Retina (tissue), 1 donor: Measurements from ENCODE around the gene BAHCC1.

ENCODE experiments used
- DNase-seq: peaks from one replicate; pipeline ENCODE4 v3.0.0-alpha.2; 2016

Gene BAHCC1

DNA sequence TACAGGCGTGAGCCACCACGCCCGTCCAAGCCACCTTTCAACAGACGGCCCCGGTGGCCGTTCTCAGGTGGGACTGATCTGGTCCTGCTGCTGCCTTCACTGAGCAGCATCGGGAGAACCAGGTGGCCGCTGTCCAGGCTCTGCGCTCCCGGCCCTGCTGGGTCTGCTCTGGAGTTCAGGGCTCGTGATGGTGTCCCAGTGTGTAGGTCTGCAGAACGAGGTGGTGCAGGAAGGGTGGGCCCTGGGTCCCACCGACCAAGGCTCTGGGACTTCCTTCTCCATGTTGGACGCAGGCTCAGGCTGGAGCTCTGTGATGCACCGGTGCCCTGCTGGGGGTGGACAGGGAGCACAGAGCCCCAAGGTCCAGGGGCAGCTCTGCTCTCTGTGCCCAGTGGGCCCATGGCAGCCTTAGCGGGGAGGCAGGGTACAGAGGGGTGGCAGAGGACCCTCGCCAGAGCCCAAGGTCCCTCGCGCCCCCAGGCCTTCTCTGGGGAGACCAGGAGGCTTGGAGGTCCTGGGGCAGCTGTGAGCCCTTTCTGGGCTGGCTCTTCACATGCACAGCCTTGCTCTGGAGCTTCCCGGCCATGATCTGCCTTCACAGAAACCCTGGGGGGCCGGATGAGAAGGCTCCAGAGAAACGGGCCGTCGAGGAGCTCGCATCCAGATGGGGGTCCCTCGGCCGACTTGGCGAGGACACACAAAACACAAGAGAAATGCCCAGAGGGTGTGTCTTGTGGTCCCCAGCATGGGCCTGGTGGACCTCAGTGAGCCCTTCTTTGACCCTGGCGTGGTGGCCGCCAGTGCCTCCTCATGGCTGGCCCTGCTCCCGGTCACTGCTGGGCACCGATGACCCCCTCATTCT is 26.9 kb upstream of the BAHCC1 start:
- no peak for DNase-seq

DNA sequence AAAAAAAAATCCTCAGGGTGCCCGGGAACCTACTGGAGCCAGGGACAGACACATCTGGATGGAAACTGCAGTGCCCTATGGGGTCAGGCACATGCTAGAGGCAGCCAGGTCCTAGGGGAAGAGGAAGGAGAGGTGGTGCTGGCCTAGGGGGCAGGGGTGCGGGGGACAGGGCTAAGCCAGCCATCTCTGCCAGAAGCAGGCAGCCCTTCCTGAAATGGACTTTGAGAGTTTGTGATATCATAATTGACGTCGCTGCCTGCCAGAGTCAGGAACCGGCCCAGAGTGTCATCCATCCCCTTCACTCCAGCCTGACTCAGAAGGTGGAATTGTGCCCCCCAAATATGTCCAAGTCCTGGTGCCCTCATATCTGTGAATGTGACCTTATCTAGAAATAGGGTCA is 25.0 kb upstream of the BAHCC1 start:
- no peak for DNase-seq

DNA sequence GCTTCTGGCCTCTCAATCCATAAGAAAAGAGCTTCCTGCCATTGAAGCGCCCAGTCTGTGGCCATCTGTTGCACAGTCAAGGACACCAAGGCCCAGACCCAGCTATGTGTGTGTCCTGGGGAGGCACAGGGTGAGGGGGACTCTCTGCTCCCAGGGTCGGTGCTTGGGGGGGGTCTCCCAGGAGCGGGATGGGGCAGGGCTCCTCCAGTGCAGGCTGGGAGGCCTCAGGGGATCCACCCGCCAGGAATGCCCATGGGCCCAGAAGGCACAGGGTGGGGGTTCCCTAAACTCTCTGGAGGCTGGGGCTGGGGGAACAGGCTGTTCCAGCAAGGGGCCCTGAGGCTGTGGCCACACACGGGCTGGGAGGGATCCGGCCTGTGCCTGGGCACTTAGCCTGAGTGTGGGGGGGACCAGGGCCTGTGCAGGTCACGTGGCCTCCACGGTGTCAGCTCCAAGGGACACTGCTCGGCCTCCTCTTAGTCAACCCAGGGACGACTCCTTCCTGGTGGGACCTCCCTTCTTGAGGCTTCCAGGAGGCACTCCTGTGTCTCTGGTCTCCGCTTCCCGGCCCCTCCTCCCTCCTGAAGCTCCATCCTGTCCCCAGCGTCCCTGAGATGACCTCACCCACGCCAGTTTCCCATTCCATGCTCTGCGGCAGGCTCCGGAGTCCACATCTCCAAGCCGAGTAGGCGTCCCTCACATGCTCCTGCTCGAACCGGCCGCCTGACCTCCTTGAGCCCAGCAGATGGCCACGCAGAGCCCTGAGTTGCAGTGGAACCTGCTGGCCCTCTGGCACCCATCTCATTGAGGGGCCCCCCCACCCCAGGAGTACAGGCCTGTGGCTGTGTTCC is 23.1 kb upstream of the BAHCC1 start:
- DNase-seq: peak; percentile 61

DNA sequence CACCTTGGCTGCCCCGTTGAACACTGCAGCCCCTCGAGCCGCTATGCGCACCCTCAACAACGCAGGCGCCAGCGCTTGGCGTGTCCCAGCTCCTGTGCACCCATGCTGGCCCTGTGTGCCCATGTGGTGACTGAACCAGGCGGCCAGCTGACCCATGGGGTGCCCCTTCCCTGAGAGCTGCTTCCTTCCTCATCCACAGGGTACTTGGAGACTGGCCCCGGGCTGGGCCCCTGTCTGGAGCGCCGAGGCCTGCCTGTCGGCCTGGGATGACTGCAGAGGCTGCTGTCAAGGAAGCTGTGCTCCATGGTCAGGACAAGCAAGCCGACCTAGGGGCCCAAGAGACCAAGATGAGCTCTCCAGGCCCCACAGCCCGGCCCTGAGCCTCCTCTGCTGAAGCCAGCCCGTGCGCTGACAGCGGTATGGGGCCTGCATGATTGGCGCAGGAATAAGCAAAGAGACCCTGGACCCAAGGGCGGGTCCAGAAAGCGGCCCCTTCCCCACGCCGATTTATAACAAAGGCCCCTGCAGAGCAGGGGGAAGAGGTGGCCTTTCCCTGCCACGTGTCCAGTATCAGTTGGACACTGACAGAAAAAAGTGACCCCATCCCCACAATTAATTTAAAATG is 21.6 kb upstream of the BAHCC1 start:
- DNase-seq: no peak

DNA sequence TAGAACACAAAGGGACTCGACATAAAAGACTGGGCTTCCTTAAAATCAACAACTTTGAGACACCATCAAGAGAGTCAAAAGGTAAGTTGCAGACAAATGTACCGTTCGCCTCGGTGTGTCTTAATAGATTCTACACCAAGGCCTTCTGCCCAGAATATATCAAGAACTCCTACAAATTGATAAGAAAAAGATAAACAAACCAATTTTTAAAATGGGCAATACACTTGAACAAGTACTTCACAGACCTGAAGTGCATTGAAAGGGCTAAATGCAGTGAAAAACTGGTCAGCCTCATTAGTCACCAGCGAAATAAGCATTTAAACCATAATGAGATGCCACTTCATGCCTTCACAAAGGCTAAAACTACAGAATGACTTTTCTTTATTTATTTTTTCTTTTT is 20.4 kb upstream of the BAHCC1 start:
- DNase-seq: no peak

DNA sequence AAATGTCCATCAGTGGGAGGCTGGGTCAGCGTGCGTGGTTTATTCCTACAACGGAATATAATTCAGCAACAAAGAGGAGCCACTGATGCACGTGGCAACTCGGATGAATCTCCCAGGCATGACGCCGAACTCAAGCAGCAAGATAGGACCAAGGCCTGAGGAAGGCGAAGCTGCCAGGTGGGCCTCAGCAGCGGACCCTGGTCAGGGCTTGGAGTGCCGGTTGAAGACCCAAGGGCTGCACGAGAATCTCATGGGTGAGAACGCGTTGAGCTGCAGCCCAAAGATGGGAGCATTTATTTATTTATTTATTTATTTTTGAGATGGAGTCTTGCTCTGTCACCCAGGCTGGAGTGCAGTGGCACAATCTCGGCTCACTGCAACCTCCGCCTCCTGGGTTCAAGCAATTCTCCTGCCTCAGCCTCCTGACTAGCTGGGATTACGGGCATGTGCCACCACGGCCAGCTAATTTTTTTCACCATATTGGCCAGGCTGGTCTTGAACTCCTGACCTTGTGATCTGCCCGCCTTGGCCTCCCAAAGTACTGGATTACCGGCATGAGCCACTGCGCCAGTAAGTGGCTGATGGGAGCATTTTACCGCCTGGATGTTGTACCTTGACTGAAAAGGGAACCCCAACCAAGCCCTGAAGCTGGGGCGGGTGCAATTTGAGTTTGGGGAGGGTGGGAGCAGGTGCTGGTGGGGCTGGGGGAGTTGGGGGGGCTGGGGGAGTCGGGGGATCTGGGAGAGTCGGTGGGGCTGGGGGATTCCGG is 18.1 kb upstream of the BAHCC1 start:
- DNase-seq: no peak

DNA sequence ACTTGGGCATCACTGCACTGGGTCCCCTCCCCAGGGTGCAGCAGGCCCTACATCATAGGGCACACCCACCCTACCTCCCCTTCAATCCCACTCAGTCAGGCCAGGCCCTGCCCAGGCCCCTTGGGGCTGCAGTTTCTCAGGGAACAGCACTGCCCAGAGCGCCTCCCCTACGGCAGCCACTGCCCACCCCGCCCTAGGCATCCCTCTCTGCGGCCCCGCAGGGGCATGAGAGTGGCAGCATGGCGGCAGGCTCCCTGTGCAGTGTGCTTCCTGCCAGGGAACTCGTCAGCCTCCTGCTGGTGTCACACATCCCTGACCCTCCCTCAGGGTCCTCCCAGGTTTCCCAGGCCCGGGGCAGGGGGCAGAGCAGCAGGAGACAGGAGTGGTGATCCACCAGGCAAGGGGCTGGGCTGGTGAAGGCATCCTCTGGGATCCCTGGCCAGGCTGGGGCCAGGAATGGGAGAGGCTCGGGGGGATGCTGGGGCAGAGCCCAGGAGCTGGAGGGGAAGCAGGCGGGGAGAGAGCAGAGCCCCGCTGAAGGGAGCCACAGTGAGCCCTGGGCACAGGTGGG is 16.2 kb upstream of the BAHCC1 start:
- DNase-seq: no peak

DNA sequence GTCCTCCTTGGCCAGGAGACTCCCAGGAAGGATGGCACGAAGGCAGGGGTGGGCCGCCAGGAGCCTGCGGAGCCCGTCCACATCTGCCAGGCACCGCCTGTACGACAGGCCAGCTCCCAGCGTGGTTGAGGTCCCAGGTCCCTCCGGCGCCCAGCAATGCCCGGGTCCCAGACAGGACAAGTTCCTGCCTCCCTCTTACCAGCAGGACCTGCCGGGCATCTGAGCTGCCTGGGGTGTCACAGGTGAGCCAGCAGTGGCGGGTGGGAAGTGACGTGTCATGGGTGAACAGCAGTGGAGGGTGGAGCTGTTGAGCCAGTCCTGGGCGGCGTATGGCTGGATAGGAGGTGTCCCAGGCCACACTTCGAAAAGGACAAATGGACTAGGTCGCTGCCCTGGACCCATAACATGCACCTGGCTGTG is 15.7 kb upstream of the BAHCC1 start:
- no peak for DNase-seq

DNA sequence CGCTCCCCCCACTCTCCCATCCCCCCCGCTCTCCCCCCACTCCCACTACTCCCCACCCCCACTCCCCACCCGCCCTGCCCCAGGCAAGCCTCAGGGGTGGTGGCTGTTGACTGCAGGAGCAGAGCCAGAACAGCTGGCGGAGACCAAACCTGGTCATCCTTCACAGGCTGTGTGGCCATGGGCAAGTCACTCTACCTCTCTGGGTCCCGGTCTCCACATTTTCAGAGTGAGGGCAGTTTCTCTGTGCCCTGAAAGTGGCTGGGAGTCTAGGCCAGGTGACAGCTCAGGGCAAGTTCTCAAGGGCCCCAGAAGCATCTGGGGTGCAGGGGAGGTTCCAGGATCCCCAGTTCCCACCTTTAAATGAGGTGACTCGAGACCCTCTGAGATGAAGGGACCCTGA is 15.1 kb upstream of the BAHCC1 start:
- DNase-seq: no peak

DNA sequence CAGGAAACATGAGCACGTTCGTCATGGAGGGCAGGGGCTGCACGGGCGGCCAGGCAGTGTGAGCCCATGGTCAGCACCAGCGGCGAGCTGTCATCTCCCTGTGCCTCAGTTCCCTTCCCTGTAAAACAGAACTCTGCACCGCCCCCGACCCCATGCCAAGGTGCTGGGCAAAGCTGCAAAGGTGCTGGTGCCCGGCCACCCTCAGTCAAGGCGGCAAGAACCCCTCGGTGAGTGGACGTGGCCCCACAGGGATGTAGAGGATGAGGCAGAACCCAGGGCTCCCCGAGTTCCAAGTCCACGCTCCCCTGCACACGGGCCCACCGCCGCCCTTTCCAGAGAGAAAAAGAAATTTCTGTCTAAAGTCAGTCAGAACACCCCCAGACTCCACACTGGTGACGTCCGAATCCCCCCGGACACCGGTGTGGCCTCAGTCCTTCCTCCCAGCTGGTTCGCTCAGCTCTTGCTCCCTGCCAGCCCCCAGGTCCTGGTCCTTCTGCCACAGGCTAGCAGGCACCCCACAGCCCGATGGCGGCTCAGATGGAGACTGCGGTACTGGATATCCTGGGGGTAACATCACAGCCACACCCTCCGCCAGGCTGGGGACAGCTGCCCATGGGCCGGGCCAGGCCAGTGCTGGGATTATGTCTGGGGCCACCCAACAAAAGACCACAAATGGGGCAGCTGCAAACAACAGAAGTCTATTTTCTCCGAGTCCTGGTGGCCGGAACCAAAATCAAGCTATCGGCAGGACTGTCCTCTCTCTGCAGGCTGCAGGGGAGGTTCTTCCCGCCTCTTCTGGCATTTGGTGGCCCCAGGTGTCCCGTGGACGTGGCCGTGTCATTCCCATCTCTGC is 14.4 kb upstream of the BAHCC1 start:
- DNase-seq: no peak

DNA sequence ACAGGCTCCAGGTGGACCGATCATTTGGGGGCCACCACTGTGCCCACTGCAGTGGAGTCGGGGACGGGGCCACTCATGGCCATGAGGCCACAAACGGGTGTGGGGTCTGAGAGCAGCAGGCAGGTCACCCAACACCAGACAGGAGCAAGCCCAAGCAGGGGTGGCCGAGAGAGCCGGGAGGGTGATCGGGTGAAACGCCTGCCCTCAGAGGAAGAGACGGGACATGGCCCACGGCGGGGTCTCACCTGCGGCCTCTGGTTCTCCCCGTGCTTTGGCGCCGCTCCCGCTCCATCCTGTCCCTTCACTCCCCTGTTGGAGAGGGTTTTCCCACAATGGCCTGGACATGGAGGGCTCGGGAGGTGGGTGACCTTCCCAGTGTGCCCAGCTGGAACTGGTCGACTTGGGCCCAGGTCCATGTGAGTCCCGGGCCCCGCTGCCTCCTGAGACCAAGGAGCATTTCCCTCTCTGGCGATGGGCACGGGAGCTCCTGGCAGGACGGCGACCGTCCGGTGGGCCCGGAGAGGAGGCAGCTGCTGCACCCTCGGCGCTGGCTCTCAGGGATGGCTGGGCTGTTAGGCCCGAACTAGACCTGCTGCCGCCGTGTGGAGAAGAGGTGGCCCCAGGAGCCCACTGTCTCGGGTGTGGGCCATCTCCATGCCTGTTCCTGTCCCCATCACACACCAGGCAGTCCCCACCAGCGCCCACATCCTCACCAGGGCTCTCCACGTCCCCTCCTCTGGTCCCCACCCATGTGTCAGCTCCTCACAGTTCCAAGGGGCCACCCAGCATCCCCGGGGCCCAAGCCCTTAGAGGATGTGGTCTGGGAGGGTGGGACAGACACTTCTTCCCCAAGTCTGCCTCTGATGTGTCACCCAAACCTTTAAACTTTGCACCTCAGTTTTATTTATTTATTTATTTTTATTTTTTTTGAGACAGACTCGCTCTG is 13.4 kb upstream of the BAHCC1 start:
- no peak for DNase-seq

DNA sequence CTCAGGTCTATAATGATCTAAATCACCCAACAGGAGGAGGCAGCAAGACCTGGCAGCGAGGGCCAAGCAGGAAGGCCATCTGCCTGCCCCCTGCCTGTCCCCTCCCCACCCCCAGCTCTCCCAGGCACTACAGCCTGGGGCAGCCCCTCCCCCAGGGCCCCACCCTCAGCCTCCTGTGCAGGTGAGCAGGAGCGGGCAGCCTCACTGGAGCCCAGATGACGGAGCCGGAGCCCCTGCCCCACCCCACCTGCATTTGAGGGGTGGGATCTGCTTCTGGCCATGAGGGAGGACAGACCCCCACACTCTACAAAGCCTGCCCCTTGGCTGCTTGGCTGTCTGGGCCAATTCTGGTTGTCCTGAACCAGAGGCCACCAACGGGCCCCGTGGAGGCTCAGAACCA is 12.4 kb upstream of the BAHCC1 start:
- no peak for DNase-seq

DNA sequence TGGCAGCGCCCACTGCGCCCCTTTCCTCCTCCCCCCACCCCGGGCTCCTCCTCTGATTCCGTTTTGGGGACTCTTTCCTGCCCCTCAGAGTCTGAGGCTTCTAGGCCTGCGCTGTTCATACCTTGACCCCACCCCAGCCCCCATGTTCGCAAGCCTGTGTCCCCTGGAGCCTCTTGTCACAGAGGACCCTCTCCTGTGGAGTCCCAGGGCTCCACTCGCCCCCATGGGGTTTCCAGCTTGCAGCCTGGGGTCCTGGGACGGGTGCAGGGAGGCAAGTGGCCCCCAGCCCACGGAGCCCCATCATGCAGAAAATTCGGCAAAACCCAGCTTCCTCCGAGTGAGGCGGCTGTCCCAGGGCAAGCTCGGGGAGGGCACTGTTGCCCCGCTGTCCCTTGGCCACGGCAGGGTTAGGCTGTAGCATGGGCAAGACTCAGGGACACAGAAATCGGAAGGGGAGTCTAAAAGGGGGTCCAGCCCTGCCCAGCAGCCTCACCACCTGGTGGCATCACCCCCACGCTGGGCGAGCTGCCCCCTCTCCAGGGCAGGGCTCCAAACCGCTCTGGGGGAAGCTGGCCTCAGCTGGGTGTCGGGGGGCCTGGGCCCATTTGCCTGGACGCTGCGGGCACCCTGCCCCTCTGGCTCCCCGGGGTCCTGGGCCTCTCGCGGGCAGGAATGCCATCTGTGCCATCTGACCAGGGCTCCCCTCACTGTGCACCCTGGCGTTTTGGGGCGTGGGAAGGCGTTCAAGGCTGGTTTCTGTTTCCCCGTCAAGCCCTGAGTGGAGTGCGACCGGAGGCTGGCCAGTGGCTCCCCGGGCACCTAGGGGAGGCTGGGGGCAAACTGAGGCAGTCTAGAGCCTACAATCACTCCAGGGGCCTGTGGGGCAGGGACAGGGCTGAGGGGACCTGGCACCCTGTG is 11.5 kb upstream of the BAHCC1 start:
- no peak for DNase-seq

DNA sequence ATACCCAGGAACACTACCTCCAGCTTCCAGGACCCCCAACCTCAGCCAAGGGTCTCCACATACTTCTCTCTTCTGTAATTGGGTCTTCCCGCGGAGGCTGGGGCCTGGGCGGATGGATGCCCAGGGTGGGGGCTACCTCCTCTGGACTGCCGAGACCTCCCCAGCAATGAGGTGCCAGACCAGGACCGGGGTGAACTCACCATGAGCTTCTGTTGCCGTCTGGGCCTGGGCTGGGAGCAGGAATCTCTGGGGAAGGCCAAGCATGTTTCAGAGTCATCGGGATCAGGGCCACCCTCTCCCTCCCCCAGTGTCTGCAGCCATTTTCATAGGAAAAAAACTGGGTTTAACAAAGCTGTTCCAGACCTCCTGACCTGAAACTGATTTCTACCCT is 10.3 kb upstream of the BAHCC1 start:
- no peak for DNase-seq

DNA sequence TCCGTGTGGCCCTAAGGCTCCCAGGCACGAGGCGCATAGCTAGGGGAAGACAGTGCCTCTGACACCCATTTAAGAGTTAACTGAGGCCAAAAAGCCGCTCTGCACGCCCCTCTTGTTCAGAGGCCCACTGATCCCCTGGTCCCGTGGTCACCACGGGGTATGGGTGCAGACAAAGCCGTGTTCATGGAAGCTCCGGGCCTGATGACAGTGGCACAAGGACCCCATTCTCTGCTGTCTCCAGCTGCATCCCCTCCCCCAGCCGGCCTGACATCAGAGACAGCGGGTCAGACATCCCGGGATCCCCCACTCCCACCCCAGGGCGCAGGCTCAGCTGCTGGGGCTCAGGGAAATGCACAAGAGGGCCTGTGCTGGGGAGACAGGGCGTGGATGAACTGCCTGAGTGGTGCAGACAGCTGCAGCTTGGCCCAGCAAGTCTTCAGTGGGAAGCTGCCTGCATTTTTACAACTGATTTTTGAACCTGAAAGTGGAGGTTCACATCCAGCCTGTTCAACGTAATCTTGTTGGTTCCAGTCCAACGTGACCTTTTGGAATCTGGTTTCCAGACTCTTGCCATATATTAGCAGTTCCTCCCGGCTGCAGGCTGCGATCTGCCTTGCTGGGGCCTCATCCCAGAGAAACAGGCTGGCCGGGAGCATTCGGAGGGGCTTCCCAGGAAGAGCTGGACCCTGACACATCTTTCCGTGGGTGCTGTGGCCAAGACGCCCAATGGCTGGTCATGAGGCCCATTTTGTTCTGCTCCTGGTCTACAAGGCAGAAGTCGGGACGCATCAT is 9.7 kb upstream of the BAHCC1 start:
- DNase-seq: peak; percentile 76

DNA sequence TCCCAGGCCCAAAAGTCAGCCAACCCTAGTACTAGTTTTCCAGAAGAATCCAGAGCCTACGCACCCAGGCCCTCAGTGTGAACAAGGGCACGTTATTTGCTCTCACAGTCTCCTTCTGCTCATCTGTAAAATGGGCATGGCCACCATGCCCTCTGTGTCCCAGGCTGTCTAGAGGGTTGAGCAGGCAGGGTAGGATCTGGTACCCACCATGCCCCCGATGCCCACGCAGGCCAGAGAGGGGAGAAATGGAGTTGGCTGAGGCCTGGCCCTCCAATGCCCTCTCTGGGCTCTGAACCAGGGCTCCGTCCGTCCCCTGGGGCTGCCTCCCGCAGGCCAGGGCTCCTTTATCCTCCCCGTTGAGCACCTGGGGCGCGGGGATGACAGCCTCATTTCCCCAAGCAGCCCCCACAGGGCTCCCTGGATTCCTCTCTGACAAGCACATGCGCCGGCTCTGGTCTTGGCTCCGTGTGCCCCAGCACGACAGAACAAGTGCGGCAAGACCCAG is 9.1 kb upstream of the BAHCC1 start:
- DNase-seq: peak; percentile 74

DNA sequence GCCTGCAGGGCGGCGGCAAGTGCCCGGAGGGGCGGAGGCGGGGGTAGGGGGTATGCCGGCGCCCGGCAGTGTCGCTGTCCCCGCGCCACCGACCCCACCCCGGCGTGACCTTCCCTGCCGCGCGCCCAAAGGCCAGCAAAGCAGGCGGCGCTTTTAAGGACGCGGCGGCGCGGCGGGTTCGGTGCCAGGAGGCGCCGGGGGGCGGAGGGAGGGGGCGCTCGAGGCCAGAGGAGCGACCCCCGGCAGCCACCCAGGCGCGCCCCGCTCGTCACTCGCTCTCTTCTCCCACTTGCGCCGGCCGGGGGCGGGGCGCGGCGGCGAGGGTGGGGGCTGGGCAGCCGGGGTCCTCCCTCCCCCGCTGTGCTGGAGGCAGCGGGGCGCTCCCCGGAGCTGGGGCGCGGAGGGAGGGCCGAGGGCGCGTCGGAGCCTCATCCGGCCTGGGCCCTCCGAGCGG is 8.6 kb upstream of the BAHCC1 start:
- no peak for DNase-seq
